ENCODE measurements around the gene GNAI3. TPM values are rescaled to one million over a fixed set of nuclear protein-coding genes. Genes with fewer than 3 reads are reported as not detected.

Gene GNAI3
- total and polyA plus RNA-seq, 2 of the 8 experiments (the other 6 are each of a cell fraction or from before 2014, with no cell fraction given), result 4.0 to 9.8 TPM

DNA sequence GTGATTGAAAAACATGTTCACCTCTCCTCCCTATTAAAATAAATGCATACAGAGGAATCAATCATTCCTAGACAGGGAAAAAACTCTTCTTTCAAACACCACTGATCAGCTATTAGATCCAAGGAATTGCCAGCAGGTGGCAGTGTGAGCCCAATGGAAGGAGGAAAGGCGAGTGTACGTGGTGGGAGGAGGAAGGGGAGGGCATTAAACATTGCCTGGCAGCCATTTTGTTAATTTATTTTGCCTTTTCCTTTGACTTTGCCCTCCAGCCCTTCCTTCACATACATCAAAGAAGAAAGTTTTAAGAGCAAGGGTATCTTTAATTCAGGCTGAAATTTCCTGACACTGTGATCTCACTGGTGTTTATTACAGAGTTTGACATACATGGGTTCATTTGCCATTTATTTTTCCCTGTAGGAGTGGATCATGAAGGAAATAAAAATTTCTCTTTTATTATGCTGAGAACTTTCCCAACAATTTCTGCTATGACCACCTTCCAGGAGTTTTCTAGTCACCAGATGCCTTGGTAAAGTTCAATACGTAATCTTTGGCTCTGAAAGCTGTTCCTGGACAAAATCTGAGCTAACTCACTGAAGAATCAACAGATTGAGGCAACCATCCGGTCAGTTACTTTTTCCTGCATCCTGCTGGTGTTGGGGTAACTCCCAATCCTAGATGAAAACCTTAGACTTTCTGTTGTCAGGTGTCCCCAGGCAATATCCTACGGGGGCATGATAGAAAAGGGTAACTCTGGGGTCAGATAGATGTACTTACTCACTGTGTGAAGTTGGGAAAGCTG is 1.9 kb upstream of the GNAI3 start:
- Histone ChIP-seq H3K27ac (ENCODE audit: low read depth, low read length) (peak overlapping the region; percentile 1; the same call in 1 of the 2 replicates), H3K79me2 (ENCODE audit: control insufficient read depth in 1 of 2, insufficient read depth in 2 of 2, low read length in 2 of 2) (peaks cover 7 to 34% of the 10 kb centered on the region in 2 experiments; a peak in 3 of 4 replicates), H3K4ac (replicated peaks; ENCODE audit: insufficient read length, low read depth, low read length) (no peak overlapping the region), H3K4me1 (replicated peaks in 1 of 4; ENCODE audit: control insufficient read depth in 3 of 4, insufficient read depth in 4 of 4, low read length in 3 of 4) (peaks cover 0 to 8% (median under 1%) of the 10 kb centered on the region in 4 experiments; a peak in 6 of 7 replicates), H3K18ac (ENCODE audit: extremely low read depth, low read length) (no peak overlapping the region), H2BK120ac (replicated peaks; ENCODE audit: low read depth, low read length) (no peak overlapping the region), H3K27me3 (replicated peaks in 1 of 4; ENCODE audit: control insufficient read depth in 3 of 4, extremely low read depth in 1 of 4, insufficient read depth in 3 of 4, low read length in 3 of 4) (no peaks in the 10 kb centered on the region), H2BK20ac (ENCODE audit: low read length) (no peak overlapping the region), H2BK12ac (ENCODE audit: low read depth, low read length) (no peak overlapping the region), H4K91ac (replicated peaks; ENCODE audit: insufficient read length, low read length) (no peak overlapping the region), H4K8ac (ENCODE audit: extremely low read depth, insufficient read depth, low read length) (no peak overlapping the region), H3K9ac (replicated peaks in 1 of 4; ENCODE audit: extremely low read depth in 1 of 4, low read depth in 3 of 4, low read length in 3 of 4) (0 out of 7 replicates have a peak overlapping the region, but pooled peaks of 1 of the 4 experiments have one; percentile 1), H3K56ac (replicated peaks; ENCODE audit: insufficient read length, low read depth, low read length) (no peak overlapping the region), H2BK5ac (ENCODE audit: low read depth, low read length) (no peak overlapping the region), H3K4me2 (ENCODE audit: insufficient read depth in 1 of 2, low read depth in 2 of 2, low read length in 2 of 2) (peak overlapping the region; percentile 26 to 91), H4K20me1 (replicated peaks in 1 of 2; ENCODE audit: control insufficient read depth in 1 of 2, insufficient read depth in 2 of 2, low read length in 2 of 2) (peaks cover 2 to 4% of the 10 kb centered on the region in 2 experiments), H2AFZ (ENCODE audit: low read length) (peak overlapping the region; percentile 45; the same call in 1 of the 2 replicates), H4K5ac (ENCODE audit: insufficient read length, low read depth, low read length) (peak overlapping the region; percentile 33), H3K23me2 (ENCODE audit: low read depth, low read length) (peaks cover 8% of the 10 kb centered on the region), H2BK15ac (ENCODE audit: low read length) (no peak overlapping the region), H3K9me3 (ENCODE audit: insufficient read depth in 2 of 2, low read depth in 1 of 2, low read length in 1 of 2) (no peaks in the 10 kb centered on the region), H3K79me1 (ENCODE audit: low read depth, low read length) (no peaks in the 10 kb centered on the region), H3K14ac (ENCODE audit: insufficient read length) (no peak overlapping the region), H3K36me3 (ENCODE audit: control insufficient read depth in 2 of 4, insufficient read depth in 4 of 4, low read length in 3 of 4) (no peaks in the 10 kb centered on the region), H3K23ac (ENCODE audit: insufficient read length) (no peak overlapping the region), H3K4me3 (ENCODE audit: extremely low read depth in 1 of 4, insufficient read depth in 2 of 4, low read depth in 3 of 4, low read length in 4 of 4) (peak overlapping the region in 1 of 4 experiments; percentile 91; a peak in 4 of 8 replicates), H2AK5ac (ENCODE audit: low read depth, low read length) (no peak overlapping the region)
- FAIRE-seq (peak; percentile 90), DNase-seq (ENCODE audit: low read depth in 1 of 2, low spot score in 2 of 2) (peak in 1 of 2 experiments; percentile 90)
- ChIA-PET CTCF (ENCODE audit: partially characterized antibody) (interaction anchor here (0.7 to 26.3 kb wide), 36 partner anchors 9 to 433 kb away, joined by 3 to 1755 read pairs (median 5); partner anchors contain the start of genes AMIGO1, AMPD2, ATXN7L2 and CYB561D1), POLR2A (ENCODE audit: partially characterized antibody) (interaction anchor here (1.0 to 1.9 kb wide), 7 partner anchors 18 to 92 kb away, joined by 3 to 18 read pairs (median 3); partner anchors contain the start of genes AMPD2, ATXN7L2 and GNAT2)
- WGBS, 2 experiments (ENCODE audit: extremely low coverage in 1 of 2, insufficient coverage in 1 of 2, insufficient read length in 1 of 2, insufficient replicate concordance in 2 of 2, low coverage in 1 of 2, low lambda C conversion rate in 2 of 2, missing lambda C conversion rate in 1 of 2), result 53% methylated on average over 5 of the region's 5 CpGs; no CpG with 5 or more reads in 1 of the 2 experiments
- 0 out of 3 replicates have a peak, but pooled peaks of 1 of the 2 experiments have one; percentile 28 for TF ChIP-seq EP300 (IDR thresholded peaks at IDR 0.05; ENCODE audit: borderline replicate concordance in 1 of 2, low read depth in 2 of 2, low read length in 2 of 2)
- no peak for TF ChIP-seq SIRT6 (IDR thresholded peaks at IDR 0.05; ENCODE audit: low read length)
- peak; percentile 97 for TF ChIP-seq YY1 (IDR thresholded peaks at IDR 0.05; ENCODE audit: low read depth, low read length)
- TF ChIP-seq RAD21 (IDR thresholded peaks at IDR 0.05 in 1 of 2, conservative IDR thresholded peaks at IDR 0.05 in 1 of 2; ENCODE audit: low read depth in 2 of 2, low read length in 2 of 2), result peak; percentile 92 to 95
- TF ChIP-seq, protein P1, sequence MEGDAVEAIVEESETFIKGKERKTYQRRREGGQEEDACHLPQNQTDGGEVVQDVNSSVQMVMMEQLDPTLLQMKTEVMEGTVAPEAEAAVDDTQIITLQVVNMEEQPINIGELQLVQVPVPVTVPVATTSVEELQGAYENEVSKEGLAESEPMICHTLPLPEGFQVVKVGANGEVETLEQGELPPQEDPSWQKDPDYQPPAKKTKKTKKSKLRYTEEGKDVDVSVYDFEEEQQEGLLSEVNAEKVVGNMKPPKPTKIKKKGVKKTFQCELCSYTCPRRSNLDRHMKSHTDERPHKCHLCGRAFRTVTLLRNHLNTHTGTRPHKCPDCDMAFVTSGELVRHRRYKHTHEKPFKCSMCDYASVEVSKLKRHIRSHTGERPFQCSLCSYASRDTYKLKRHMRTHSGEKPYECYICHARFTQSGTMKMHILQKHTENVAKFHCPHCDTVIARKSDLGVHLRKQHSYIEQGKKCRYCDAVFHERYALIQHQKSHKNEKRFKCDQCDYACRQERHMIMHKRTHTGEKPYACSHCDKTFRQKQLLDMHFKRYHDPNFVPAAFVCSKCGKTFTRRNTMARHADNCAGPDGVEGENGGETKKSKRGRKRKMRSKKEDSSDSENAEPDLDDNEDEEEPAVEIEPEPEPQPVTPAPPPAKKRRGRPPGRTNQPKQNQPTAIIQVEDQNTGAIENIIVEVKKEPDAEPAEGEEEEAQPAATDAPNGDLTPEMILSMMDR (IDR thresholded peaks at IDR 0.05; ENCODE audit: control extremely low read depth in 1 of 3, insufficient read depth in 1 of 3, low read depth in 1 of 3, low read length in 3 of 3), result peak; percentile 60 to 87 (median 85)
- TF ChIP-seq SIX5 (IDR thresholded peaks at IDR 0.05; ENCODE audit: low read depth, low read length), result no peak

All from H1 (cell line).